Measurements from ENCODE around the gene L3MBTL4. TPM values are rescaled to one million over a fixed set of nuclear protein-coding genes. Genes with fewer than 3 reads are reported as not detected.

The L3MBTL4 gene
- total and polyA plus RNA-seq, 7 donors: 1.2 to 5.7 (median 3.4) TPM

GRCh38 chr18:6370410-6370809, 44.3 kb downstream of the L3MBTL4 start:
- intact Hi-C loops (cut with DNase I): no loop called here
- WGBS, 2 donors: 64 to 77% methylated on average over 8 of the region's 8 CpGs
- no peaks in the 10 kb centered on the region for H3K36me3 ChIP-seq
- no peak overlapping the region for H3K4me3 ChIP-seq
- no peak for DNase-seq
- H3K4me1 ChIP-seq: peaks cover 0 to 11% (median 3%) of the 10 kb centered on the region in 4 donors
- no peaks in the 10 kb centered on the region for H3K27me3 ChIP-seq
- no peaks in the 10 kb centered on the region for H3K9me3 ChIP-seq
- TF ChIP-seq POLR2AphosphoS5 (IDR thresholded peaks at IDR 0.05) (no peak), CTCF (IDR thresholded peaks at IDR 0.05) (no peak), POLR2A (IDR thresholded peaks at IDR 0.05) (no peak), EP300 (IDR thresholded peaks at IDR 0.05) (no peak)
- no peak overlapping the region for H3K27ac ChIP-seq

DNA sequence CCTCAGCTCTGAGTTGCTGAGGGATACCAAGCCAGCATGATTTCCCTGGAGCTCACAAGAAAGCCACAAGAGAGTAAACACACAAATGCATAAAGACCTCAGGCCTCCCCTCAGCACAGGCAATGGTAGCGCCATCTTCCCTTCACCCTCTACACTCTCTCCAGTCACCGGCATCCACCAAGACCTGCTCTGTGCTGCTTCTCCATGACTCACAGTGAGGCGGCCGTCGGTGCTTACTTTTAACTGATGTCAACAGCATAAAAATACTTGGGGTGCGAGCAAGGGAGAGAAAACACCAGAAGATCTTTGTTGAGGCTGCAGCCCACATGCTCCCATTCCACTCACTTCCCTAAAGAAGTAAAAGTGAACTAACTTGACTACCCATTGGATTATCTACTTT, 46.7 kb downstream of the L3MBTL4 start:
- DNase-seq: no peak
- intact Hi-C loops (cut with DNase I): no loop called here
- Histone ChIP-seq H3K9me3 (no peaks in the 10 kb centered on the region), H3K4me1 (peaks cover 0 to 12% (median 3%) of the 10 kb centered on the region in 4 donors), H3K27me3 (no peaks in the 10 kb centered on the region), H3K4me3 (no peak overlapping the region), H3K36me3 (no peaks in the 10 kb centered on the region), H3K27ac (no peak overlapping the region)
- 94 to 97% methylated on average over 6 of the region's 6 CpGs for WGBS, 2 donors
- no peak for TF ChIP-seq EP300 (IDR thresholded peaks at IDR 0.05)
- TF ChIP-seq POLR2AphosphoS5 (IDR thresholded peaks at IDR 0.05): no peak
- TF ChIP-seq POLR2A (IDR thresholded peaks at IDR 0.05): no peak
- TF ChIP-seq CTCF (IDR thresholded peaks at IDR 0.05): no peak

- Histone ChIP-seq H3K9me3 (no peaks in the 10 kb centered on the region), H3K4me1 (peaks cover 0 to 12% (median 3%) of the 10 kb centered on the region in 4 donors), H3K27me3 (no peaks in the 10 kb centered on the region), H3K27ac (no peak overlapping the region), H3K36me3 (no peaks in the 10 kb centered on the region), H3K4me3 (no peak overlapping the region)
- intact Hi-C loops (cut with DNase I): no loop called here
- 78 to 86% methylated on average over 3 of the region's 3 CpGs for WGBS, 2 donors
- DNase-seq: no peak
- no peak for TF ChIP-seq EP300 (IDR thresholded peaks at IDR 0.05)
- TF ChIP-seq POLR2AphosphoS5 (IDR thresholded peaks at IDR 0.05): no peak
- no peak for TF ChIP-seq POLR2A (IDR thresholded peaks at IDR 0.05)
- no peak for TF ChIP-seq CTCF (IDR thresholded peaks at IDR 0.05)
These were observed 47.5 kb downstream of the L3MBTL4 start for GRCh38 chr18:6367208-6367607.

DNA sequence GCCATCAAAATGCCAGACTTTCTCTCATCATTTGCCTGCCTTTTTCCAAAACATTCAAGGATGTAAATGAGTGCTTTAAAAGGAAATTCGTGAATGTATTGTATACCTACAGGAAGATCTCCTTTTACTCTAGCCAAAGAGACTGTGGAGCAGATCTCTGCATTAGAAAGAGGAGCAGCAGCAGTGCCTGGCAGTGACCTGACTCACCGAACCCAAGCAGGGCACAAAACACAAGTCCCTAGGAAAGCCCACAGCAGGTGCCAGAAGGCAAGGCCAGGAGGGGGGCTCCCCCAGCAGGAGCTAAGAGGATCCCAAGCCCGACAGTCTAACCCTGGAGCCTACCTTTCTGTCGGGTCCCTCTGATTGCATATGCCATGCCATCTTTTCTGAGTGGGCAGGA, 47.9 kb downstream of the L3MBTL4 start:
- H3K27me3 ChIP-seq: no peaks in the 10 kb centered on the region
- WGBS, 2 donors: 75 to 76% methylated on average over 4 of the region's 4 CpGs
- no peak overlapping the region for H3K4me3 ChIP-seq
- intact Hi-C loops (cut with DNase I): no loop called here
- H3K9me3 ChIP-seq: no peaks in the 10 kb centered on the region
- peaks cover 0 to 12% (median 3%) of the 10 kb centered on the region in 4 donors for H3K4me1 ChIP-seq
- no peaks in the 10 kb centered on the region for H3K36me3 ChIP-seq
- no peak overlapping the region for H3K27ac ChIP-seq
- DNase-seq: no peak
- TF ChIP-seq POLR2AphosphoS5 (IDR thresholded peaks at IDR 0.05): no peak
- TF ChIP-seq EP300 (IDR thresholded peaks at IDR 0.05): no peak
- TF ChIP-seq POLR2A (IDR thresholded peaks at IDR 0.05): no peak
- no peak for TF ChIP-seq CTCF (IDR thresholded peaks at IDR 0.05)

- peaks cover 0 to 12% (median under 1%) of the 10 kb centered on the region in 4 donors for H3K4me1 ChIP-seq
- H3K36me3 ChIP-seq: no peaks in the 10 kb centered on the region
- intact Hi-C loops (cut with DNase I): no loop called here
- no peak overlapping the region for H3K4me3 ChIP-seq
- H3K9me3 ChIP-seq: no peaks in the 10 kb centered on the region
- no peak for TF ChIP-seq POLR2AphosphoS5 (IDR thresholded peaks at IDR 0.05)
- no peak for TF ChIP-seq EP300 (IDR thresholded peaks at IDR 0.05)
- TF ChIP-seq POLR2A (IDR thresholded peaks at IDR 0.05): no peak
- no peak for TF ChIP-seq CTCF (IDR thresholded peaks at IDR 0.05)
- H3K27me3 ChIP-seq: no peaks in the 10 kb centered on the region
- H3K27ac ChIP-seq: no peak overlapping the region
- DNase-seq: no peak
These were observed 49.3 kb downstream of the L3MBTL4 start for GRCh38 chr18:6365385-6365784.

Data from sigmoid colon (tissue), 7 donors.